Mesenchymal stem cell (in vitro differentiated cells and primary cell): Measurements from ENCODE around the gene RAPGEFL1.

Experiments used
- DNase-seq: peaks from one replicate; pipeline ENCODE4 v3.0.0-alpha.2; 2013
- H2AFZ ChIP-seq: one replicate; pipeline ENCODE4 v1.6.1; 2013; ENCODE audit warnings: low read depth, mild to moderate bottlenecking, control low read depth, inconsistent platforms, low read length, moderate library complexity
- H2AK5ac ChIP-seq: 2 replicates; pipeline ENCODE4 v1.6.1; 2013; ENCODE audit warnings: low read length, moderate library complexity, mild to moderate bottlenecking, inconsistent platforms; ENCODE audit not compliant: severe bottlenecking
- H2BK120ac ChIP-seq: one replicate; pipeline ENCODE4 v1.6.1; 2013; ENCODE audit warnings: low read depth, mild to moderate bottlenecking, inconsistent platforms, low read length, moderate library complexity
- H2BK12ac ChIP-seq, 2 experiments: one replicate each; pipeline ENCODE4 v1.6.1; 2013; ENCODE audit warnings: inconsistent platforms in 2 of 2, low read length in 2 of 2, mild to moderate bottlenecking in 2 of 2, moderate library complexity in 2 of 2, control low read depth in 1 of 2
- H2BK15ac ChIP-seq: one replicate; pipeline ENCODE4 v1.6.1; 2013; ENCODE audit warnings: mild to moderate bottlenecking, low read depth, inconsistent platforms; ENCODE audit not compliant: poor library complexity, severe bottlenecking
- H2BK5ac ChIP-seq: 2 replicates; pipeline ENCODE4 v1.6.1; 2013; ENCODE audit warnings: low read depth, mild to moderate bottlenecking, low read length, control low read depth, inconsistent platforms; ENCODE audit not compliant: poor library complexity, severe bottlenecking
- H3K14ac ChIP-seq, 2 experiments: one replicate each; pipeline ENCODE4 v1.6.1; 2013; ENCODE audit warnings: inconsistent platforms in 2 of 2, low read length in 2 of 2, control low read depth in 1 of 2, mild to moderate bottlenecking in 1 of 2, moderate library complexity in 1 of 2
- H3K18ac ChIP-seq, 2 experiments: one replicate each; pipeline ENCODE4 v1.6.1; 2013; ENCODE audit warnings: inconsistent platforms in 2 of 2, low read length in 2 of 2, control low read depth in 1 of 2, low read depth in 1 of 2, mild to moderate bottlenecking in 1 of 2
- H3K23ac ChIP-seq, 2 experiments: one replicate each; pipeline ENCODE4 v1.6.1; 2013; ENCODE audit warnings: inconsistent platforms in 2 of 2, low read length in 2 of 2, mild to moderate bottlenecking in 2 of 2, moderate library complexity in 2 of 2, control low read depth in 1 of 2
- H3K27ac ChIP-seq: 2 replicates; pipeline ENCODE4 v1.5.1; 2013; ENCODE audit warnings: mild to moderate bottlenecking, moderate library complexity, low read length, control low read depth, inconsistent platforms; ENCODE audit not compliant: poor library complexity, severe bottlenecking
- H3K27me3 ChIP-seq, 2 experiments: 2 replicates each; pipeline versions ENCODE4 v1.6.1 to v1.7.0; 2013; ENCODE audit warnings: low read length in 2 of 2, mild to moderate bottlenecking in 2 of 2, moderate library complexity in 2 of 2, control low read depth in 1 of 2, inconsistent platforms in 1 of 2; ENCODE audit not compliant: control insufficient read depth in 1 of 2, insufficient read depth in 1 of 2
- H3K36me3 ChIP-seq, 2 experiments: 2 replicates each; pipeline versions ENCODE4 v1.6.1 to v1.7.0; 2013; ENCODE audit warnings: low read length in 2 of 2, control low read depth in 1 of 2, inconsistent platforms in 1 of 2, low read depth in 1 of 2, mild to moderate bottlenecking in 1 of 2; ENCODE audit not compliant: insufficient read depth in 2 of 2, control insufficient read depth in 1 of 2
- H3K4ac ChIP-seq, 2 experiments: one replicate each; pipeline ENCODE4 v1.6.1; 2013; ENCODE audit warnings: inconsistent platforms in 2 of 2, low read length in 2 of 2, mild to moderate bottlenecking in 2 of 2, moderate library complexity in 2 of 2, control low read depth in 1 of 2, low read depth in 1 of 2
- H3K4me1 ChIP-seq: 2 replicates; pipeline ENCODE4 v1.6.1; 2013; ENCODE audit warnings: low read depth, low read length, control low read depth; ENCODE audit not compliant: control insufficient read depth, insufficient read depth
- H3K4me2 ChIP-seq: 2 replicates; pipeline ENCODE4 v1.6.1; 2013; ENCODE audit warnings: low read length, mild to moderate bottlenecking, inconsistent platforms; ENCODE audit not compliant: poor library complexity, severe bottlenecking
- H3K4me3 ChIP-seq, 2 experiments: 2 replicates each; pipeline versions ENCODE4 v1.5.1 to v1.7.0; 2013; ENCODE audit warnings: low read length in 2 of 2, mild to moderate bottlenecking in 2 of 2, control low read depth in 1 of 2, low read depth in 1 of 2; ENCODE audit not compliant: insufficient read depth in 1 of 2
- H3K79me1 ChIP-seq: replicated peaks from 2 replicates; pipeline ENCODE4 v1.6.1; 2013; ENCODE audit warnings: mild to moderate bottlenecking, control low read depth, low read length, inconsistent platforms; ENCODE audit not compliant: poor library complexity, severe bottlenecking
- H3K9ac ChIP-seq: 2 replicates; pipeline ENCODE4 v1.7.0; 2013; ENCODE audit warnings: mild to moderate bottlenecking, low read length, moderate library complexity
- H3K9me3 ChIP-seq: 2 replicates; pipeline ENCODE4 v1.7.0; 2013; ENCODE audit warnings: mild to moderate bottlenecking, low read length; ENCODE audit not compliant: control insufficient read depth
- H4K8ac ChIP-seq: one replicate; pipeline ENCODE4 v1.6.1; 2013; ENCODE audit warnings: inconsistent platforms, mild to moderate bottlenecking, low read length, moderate library complexity
- H4K91ac ChIP-seq: one replicate; pipeline ENCODE4 v1.6.1; 2013; ENCODE audit warnings: mild to moderate bottlenecking, low read length, inconsistent platforms
- WGBS: methylation state at CpG from one replicate; pipeline ENCODE4 v1.1.7; 2013; ENCODE audit warnings: mixed read lengths; 5-methylcytosine and 5-hydroxymethylcytosine counted together

Gene RAPGEFL1

DNA sequence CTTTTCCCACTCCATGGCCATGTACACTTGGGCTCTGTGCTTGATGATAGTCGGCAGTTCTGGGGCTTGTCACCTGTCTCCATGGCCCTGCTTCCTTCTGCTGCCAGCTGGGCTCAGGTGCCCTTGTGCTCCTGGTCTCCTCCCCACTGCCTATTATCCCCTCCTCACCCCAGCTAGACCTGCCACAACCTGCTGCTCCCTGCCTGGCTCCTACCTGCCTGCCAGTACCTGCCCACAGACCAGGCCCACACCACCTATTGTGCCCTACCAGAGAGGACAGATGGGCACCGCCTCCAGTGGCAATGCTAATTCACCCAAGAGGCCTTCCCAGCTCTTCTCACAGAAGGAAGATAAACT lies 538 bp upstream of the RAPGEFL1 start:
- WGBS, result 100% methylated on average over 2 of the region's 2 CpGs
- Histone ChIP-seq H2BK15ac (no peak overlapping the region), H3K4me1 (peaks cover 31% of the 10 kb centered on the region), H2BK5ac (no peak overlapping the region), H3K18ac (no peak overlapping the region), H3K4ac (no peak overlapping the region), H3K27ac (no peak overlapping the region), H2BK120ac (no peak overlapping the region), H3K27me3 (no peaks in the 10 kb centered on the region), H3K79me1 (peaks cover 9% of the 10 kb centered on the region), H3K36me3 (peaks cover 39 to 48% of the 10 kb centered on the region in 2 experiments), H2AFZ (no peak overlapping the region), H2AK5ac (no peak overlapping the region), H3K9me3 (no peaks in the 10 kb centered on the region), H4K91ac (peak overlapping the region; percentile 18), H2BK12ac (no peak overlapping the region), H3K23ac (peak overlapping the region in 1 of 2 experiments; percentile 70), H3K4me2 (no peak overlapping the region), H3K9ac (peak overlapping the region; percentile 68), H3K14ac (no peak overlapping the region), H4K8ac (no peak overlapping the region), H3K4me3 (peak overlapping the region in 1 of 2 experiments; percentile 32)
- DNase-seq, result no peak

DNA sequence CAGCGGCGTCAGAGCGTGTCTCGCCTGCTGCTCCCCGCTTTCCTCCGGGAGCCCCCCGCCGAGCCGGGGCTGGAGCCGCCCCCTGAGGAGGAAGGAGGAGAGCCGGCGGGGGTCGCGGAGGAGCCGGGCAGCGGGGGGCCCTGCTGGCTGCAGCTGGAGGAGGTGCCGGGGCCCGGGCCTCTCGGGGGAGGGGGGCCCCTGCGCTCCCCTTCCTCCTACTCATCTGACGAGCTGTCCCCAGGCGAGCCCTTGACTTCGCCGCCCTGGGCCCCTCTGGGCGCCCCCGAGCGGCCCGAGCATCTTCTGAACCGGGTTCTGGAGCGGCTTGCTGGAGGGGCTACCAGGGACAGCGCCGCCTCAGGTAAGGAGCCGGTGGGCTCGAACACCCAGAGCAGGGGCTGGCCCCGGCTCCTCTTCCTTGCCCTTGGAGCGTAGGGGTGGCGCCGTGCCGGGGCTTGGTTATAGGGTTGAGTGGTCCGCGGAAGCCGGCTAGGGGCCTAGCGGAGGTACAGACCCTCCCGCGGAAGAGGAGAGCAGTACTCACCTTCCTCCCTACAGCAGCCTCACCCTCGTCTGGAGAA lies 841 bp downstream of the RAPGEFL1 start:
- no peaks in the 10 kb centered on the region for H3K27me3 ChIP-seq
- H3K79me1 ChIP-seq, result peaks cover 4% of the 10 kb centered on the region
- no peak overlapping the region for H2BK120ac ChIP-seq
- peak overlapping the region; percentile 85 for H3K4me2 ChIP-seq
- H4K91ac ChIP-seq, result no peak overlapping the region
- H2AFZ ChIP-seq, result no peak overlapping the region
- H3K14ac ChIP-seq, result no peak overlapping the region
- peaks cover 28 to 38% of the 10 kb centered on the region in 2 experiments for H3K36me3 ChIP-seq
- H2BK5ac ChIP-seq, result no peak overlapping the region
- DNase-seq, result no peak
- H2BK12ac ChIP-seq, result no peak overlapping the region
- H2AK5ac ChIP-seq, result peak overlapping the region; percentile 13
- no peak overlapping the region for H3K4ac ChIP-seq
- H3K4me1 ChIP-seq, result peaks cover 31% of the 10 kb centered on the region
- H3K18ac ChIP-seq, result no peak overlapping the region
- no peak overlapping the region for H2BK15ac ChIP-seq
- no peaks in the 10 kb centered on the region for H3K9me3 ChIP-seq
- no peak overlapping the region for H3K23ac ChIP-seq
- 61% methylated on average over 30 of the region's 46 CpGs for WGBS
- H4K8ac ChIP-seq, result no peak overlapping the region
- H3K9ac ChIP-seq, result no peak overlapping the region
- no peak overlapping the region for H3K27ac ChIP-seq
- H3K4me3 ChIP-seq, result peak overlapping the region in 1 of 2 experiments; percentile 56

GRCh38 chr17:40178660-40179059 lies 1.4 kb downstream of the RAPGEFL1 start:
- Histone ChIP-seq H4K8ac (no peak overlapping the region), H3K9ac (no peak overlapping the region), H2BK120ac (no peak overlapping the region), H3K36me3 (peaks cover 27 to 33% of the 10 kb centered on the region in 2 experiments), H3K4me2 (peak overlapping the region; percentile 85), H3K79me1 (peaks cover 5% of the 10 kb centered on the region), H3K14ac (no peak overlapping the region), H2BK5ac (no peak overlapping the region), H2AFZ (no peak overlapping the region), H3K27ac (no peak overlapping the region), H2AK5ac (no peak overlapping the region), H2BK12ac (no peak overlapping the region), H3K27me3 (no peaks in the 10 kb centered on the region), H3K23ac (no peak overlapping the region), H3K4me1 (peaks cover 31% of the 10 kb centered on the region), H3K9me3 (no peaks in the 10 kb centered on the region), H3K4ac (no peak overlapping the region), H3K4me3 (no peak overlapping the region), H3K18ac (no peak overlapping the region), H4K91ac (no peak overlapping the region), H2BK15ac (no peak overlapping the region)
- 95% methylated on average over 7 of the region's 7 CpGs for WGBS
- DNase-seq, result no peak

DNA sequence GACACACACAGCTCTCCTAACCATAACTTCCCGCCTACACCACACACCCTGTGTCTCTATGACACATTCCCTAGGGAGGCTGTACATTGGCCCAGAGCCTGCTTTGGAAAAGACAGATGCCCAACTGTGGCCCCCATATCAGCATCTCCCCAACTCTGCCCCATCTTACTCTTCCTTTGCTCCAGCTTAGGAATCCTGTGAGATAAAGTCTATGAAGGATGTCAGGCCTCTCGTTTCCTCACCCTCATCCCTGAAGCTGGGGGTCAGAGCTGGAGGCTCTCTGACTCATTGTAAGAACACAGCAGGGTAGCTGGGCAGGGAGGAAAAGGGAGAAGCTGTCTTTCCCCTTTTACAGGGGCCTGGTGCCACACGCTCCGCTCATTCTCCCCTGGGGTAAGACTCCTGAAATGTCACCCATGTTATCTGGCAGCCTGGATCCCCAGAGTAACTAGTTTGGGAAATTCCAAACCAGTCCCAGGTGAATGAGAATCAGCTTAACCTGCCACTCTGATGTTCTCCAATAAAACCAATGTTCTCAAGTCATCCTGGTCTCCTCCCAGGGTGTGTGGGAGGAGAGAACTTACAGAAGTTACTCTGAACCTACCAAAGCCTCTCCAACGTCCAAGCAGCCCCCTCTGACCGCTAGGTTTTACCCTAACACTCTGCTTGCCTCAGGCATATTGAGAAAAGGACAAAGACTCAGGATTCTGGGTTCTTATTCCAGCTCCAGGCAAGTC lies 2.8 kb downstream of the RAPGEFL1 start:
- peak overlapping the region; percentile 32 for H2BK5ac ChIP-seq
- H4K91ac ChIP-seq, result no peak overlapping the region
- H2BK120ac ChIP-seq, result no peak overlapping the region
- peaks cover 31% of the 10 kb centered on the region for H3K4me1 ChIP-seq
- WGBS, result 86% methylated on average over 5 of the region's 6 CpGs
- H4K8ac ChIP-seq, result no peak overlapping the region
- peak overlapping the region; percentile 68 for H3K27ac ChIP-seq
- no peak overlapping the region for H2BK15ac ChIP-seq
- no peak overlapping the region for H3K14ac ChIP-seq
- no peak overlapping the region for H3K4me2 ChIP-seq
- H3K4me3 ChIP-seq, result no peak overlapping the region
- H3K4ac ChIP-seq, result no peak overlapping the region
- H3K36me3 ChIP-seq, result peaks cover 22 to 23% of the 10 kb centered on the region in 2 experiments
- no peak overlapping the region for H2AFZ ChIP-seq
- no peak overlapping the region for H3K9ac ChIP-seq
- no peaks in the 10 kb centered on the region for H3K9me3 ChIP-seq
- peak overlapping the region; percentile 81 for H2AK5ac ChIP-seq
- peak; percentile 60 for DNase-seq
- H2BK12ac ChIP-seq, result no peak overlapping the region
- H3K23ac ChIP-seq, result no peak overlapping the region
- H3K27me3 ChIP-seq, result no peaks in the 10 kb centered on the region
- H3K79me1 ChIP-seq, result peaks cover 3% of the 10 kb centered on the region
- H3K18ac ChIP-seq, result no peak overlapping the region
